ENCODE data around the gene DISC1. TPM values are rescaled to one million over a fixed set of nuclear protein-coding genes. Genes with fewer than 3 reads are reported as not detected.
"Not testable (repeated sequence)": the region's sequence is repeated elsewhere in the genome, so short reads cannot be mapped to it uniquely, and the experiment has no call there.

DISC1 gene
- total and polyA plus RNA-seq, 2 experiments from 2014 or later, result 2.1 to 6.5 TPM

DNA sequence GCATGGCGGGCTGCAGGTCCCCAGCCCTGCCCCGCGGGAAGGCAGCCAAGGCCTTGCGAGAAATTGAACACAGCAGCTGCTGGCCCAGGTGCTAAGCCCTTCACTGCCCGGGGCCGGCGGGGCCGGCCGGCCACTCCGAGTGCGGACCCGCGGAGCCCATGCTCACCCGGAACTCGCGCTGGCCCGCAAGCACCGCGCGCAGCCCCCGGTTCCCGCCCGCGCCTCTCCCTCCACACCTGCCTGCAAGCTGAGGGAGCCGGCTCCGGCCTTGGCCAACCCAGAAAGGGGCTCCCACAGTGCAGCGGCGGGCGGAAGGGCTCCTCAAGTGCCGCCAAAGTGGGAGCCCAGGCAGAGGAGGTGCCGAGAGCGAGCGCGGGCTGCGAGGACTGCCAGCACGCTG lies 15.5 kb downstream of the DISC1 start:
- not testable (repeated sequence) for H3K4me1 Mint-ChIP-seq; H3K4me1 ChIP-seq (ENCODE audit: insufficient read depth); H3K36me3 ChIP-seq (ENCODE audit: insufficient read depth); H3K36me3 Mint-ChIP-seq (ENCODE audit: low read depth); H4K20me1 ChIP-seq (replicated peaks; ENCODE audit: insufficient read depth); H3K27me3 Mint-ChIP-seq (ENCODE audit: insufficient read depth, low read depth, poor library complexity); H3K79me2 ChIP-seq (replicated peaks; ENCODE audit: insufficient read depth); H3K9me2 ChIP-seq (ENCODE audit: insufficient read depth); H3K4me3 Mint-ChIP-seq; ATAC-seq; H3K4me2 ChIP-seq; H3K27ac Mint-ChIP-seq; H3K27ac ChIP-seq (ENCODE audit: low read depth); H3F3A ChIP-seq (replicated peaks; ENCODE audit: low read depth); H3K4me3 ChIP-seq; H3K27me3 ChIP-seq (ENCODE audit: insufficient read depth); H2AFZ ChIP-seq; DNase-seq (ENCODE audit: low spot score)
- H3K9me3 Mint-ChIP-seq, result peaks cover 11% of the 10 kb centered on the region; the same call in 2 of the 3 replicates

DNA sequence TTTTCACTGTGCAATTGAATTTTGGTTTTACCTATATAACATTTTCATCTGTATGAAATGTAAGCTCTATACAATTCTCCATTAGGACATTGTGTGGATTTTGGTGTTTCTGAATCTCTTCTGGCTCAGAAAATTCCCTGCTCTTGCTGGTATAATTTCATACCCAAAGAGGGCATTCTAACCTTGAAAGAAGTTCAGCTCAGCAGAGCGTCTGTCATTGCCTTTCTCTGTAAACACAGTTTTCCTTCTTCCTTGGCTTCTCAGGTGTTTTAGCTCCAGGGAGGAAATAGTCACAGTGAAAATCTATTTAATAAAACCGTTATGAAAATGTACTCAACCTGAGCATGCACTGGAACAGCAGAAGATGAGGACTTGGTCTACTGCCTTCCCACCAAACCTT lies 16.0 kb downstream of the DISC1 start:
- Mint-ChIP-seq H3K27me3 (ENCODE audit: insufficient read depth, low read depth, poor library complexity) (peaks cover 1% of the 10 kb centered on the region), H3K4me1 (no peaks in the 10 kb centered on the region), H3K4me3 (no peak overlapping the region)

More for the DNA sequence above, 16.0 kb downstream of the DISC1 start:
- no peak overlapping the region for H2AFZ ChIP-seq
- H3K27me3 ChIP-seq (ENCODE audit: insufficient read depth), result no peaks in the 10 kb centered on the region
- H3K27ac ChIP-seq (ENCODE audit: low read depth), result no peak overlapping the region
- TF ChIP-seq POLR2AphosphoS5 (IDR thresholded peaks at IDR 0.05; ENCODE audit: low read depth) (no peak), STAT1 (IDR thresholded peaks at IDR 0.05; ENCODE audit: unreplicated experiment) (no peak), NANOG (IDR thresholded peaks at IDR 0.05; ENCODE audit: borderline replicate concordance) (no peak), CREB1 (CRISPR knock-in tag; IDR thresholded peaks at IDR 0.05; ENCODE audit: low read depth) (no peak), JUNB (IDR thresholded peaks at IDR 0.05; ENCODE audit: unreplicated experiment) (no peak), EZH2phosphoT487 (IDR thresholded peaks at IDR 0.05; ENCODE audit: unreplicated experiment) (no peak), EZH2 (IDR thresholded peaks at IDR 0.05; ENCODE audit: low read depth, unreplicated experiment) (no peak), ZNF331 (CRISPR knock-in tag; IDR thresholded peaks at IDR 0.05; ENCODE audit: low read depth) (no peak), ZNF114 (CRISPR knock-in tag; IDR thresholded peaks at IDR 0.05) (no peak)
- TF ChIP-seq, protein P1, sequence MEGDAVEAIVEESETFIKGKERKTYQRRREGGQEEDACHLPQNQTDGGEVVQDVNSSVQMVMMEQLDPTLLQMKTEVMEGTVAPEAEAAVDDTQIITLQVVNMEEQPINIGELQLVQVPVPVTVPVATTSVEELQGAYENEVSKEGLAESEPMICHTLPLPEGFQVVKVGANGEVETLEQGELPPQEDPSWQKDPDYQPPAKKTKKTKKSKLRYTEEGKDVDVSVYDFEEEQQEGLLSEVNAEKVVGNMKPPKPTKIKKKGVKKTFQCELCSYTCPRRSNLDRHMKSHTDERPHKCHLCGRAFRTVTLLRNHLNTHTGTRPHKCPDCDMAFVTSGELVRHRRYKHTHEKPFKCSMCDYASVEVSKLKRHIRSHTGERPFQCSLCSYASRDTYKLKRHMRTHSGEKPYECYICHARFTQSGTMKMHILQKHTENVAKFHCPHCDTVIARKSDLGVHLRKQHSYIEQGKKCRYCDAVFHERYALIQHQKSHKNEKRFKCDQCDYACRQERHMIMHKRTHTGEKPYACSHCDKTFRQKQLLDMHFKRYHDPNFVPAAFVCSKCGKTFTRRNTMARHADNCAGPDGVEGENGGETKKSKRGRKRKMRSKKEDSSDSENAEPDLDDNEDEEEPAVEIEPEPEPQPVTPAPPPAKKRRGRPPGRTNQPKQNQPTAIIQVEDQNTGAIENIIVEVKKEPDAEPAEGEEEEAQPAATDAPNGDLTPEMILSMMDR (conservative IDR thresholded peaks at IDR 0.05; ENCODE audit: low read depth in 2 of 2), result no peak
- TF ChIP-seq, protein P2, sequence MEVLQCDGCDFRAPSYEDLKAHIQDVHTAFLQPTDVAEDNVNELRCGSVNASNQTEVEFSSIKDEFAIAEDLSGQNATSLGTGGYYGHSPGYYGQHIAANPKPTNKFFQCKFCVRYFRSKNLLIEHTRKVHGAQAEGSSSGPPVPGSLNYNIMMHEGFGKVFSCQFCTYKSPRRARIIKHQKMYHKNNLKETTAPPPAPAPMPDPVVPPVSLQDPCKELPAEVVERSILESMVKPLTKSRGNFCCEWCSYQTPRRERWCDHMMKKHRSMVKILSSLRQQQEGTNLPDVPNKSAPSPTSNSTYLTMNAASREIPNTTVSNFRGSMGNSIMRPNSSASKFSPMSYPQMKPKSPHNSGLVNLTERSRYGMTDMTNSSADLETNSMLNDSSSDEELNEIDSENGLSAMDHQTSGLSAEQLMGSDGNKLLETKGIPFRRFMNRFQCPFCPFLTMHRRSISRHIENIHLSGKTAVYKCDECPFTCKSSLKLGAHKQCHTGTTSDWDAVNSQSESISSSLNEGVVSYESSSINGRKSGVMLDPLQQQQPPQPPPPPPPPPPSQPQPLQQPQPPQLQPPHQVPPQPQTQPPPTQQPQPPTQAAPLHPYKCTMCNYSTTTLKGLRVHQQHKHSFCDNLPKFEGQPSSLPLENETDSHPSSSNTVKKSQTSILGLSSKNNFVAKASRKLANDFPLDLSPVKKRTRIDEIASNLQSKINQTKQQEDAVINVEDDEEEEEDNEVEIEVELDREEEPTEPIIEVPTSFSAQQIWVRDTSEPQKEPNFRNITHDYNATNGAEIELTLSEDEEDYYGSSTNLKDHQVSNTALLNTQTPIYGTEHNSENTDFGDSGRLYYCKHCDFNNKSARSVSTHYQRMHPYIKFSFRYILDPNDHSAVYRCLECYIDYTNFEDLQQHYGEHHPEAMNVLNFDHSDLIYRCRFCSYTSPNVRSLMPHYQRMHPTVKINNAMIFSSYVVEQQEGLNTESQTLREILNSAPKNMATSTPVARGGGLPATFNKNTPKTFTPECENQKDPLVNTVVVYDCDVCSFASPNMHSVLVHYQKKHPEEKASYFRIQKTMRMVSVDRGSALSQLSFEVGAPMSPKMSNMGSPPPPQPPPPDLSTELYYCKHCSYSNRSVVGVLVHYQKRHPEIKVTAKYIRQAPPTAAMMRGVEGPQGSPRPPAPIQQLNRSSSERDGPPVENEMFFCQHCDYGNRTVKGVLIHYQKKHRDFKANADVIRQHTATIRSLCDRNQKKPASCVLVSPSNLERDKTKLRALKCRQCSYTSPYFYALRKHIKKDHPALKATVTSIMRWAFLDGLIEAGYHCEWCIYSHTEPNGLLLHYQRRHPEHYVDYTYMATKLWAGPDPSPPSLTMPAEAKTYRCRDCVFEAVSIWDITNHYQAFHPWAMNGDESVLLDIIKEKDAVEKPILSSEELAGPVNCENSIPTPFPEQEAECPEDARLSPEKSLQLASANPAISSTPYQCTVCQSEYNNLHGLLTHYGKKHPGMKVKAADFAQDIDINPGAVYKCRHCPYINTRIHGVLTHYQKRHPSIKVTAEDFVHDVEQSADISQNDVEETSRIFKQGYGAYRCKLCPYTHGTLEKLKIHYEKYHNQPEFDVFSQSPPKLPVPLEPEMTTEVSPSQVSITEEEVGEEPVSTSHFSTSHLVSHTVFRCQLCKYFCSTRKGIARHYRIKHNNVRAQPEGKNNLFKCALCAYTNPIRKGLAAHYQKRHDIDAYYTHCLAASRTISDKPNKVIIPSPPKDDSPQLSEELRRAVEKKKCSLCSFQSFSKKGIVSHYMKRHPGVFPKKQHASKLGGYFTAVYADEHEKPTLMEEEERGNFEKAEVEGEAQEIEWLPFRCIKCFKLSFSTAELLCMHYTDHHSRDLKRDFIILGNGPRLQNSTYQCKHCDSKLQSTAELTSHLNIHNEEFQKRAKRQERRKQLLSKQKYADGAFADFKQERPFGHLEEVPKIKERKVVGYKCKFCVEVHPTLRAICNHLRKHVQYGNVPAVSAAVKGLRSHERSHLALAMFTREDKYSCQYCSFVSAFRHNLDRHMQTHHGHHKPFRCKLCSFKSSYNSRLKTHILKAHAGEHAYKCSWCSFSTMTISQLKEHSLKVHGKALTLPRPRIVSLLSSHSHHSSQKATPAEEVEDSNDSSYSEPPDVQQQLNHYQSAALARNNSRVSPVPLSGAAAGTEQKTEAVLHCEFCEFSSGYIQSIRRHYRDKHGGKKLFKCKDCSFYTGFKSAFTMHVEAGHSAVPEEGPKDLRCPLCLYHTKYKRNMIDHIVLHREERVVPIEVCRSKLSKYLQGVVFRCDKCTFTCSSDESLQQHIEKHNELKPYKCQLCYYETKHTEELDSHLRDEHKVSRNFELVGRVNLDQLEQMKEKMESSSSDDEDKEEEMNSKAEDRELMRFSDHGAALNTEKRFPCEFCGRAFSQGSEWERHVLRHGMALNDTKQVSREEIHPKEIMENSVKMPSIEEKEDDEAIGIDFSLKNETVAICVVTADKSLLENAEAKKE (CRISPR knock-in tag; IDR thresholded peaks at IDR 0.05), result no peak
- TF ChIP-seq, protein P3, sequence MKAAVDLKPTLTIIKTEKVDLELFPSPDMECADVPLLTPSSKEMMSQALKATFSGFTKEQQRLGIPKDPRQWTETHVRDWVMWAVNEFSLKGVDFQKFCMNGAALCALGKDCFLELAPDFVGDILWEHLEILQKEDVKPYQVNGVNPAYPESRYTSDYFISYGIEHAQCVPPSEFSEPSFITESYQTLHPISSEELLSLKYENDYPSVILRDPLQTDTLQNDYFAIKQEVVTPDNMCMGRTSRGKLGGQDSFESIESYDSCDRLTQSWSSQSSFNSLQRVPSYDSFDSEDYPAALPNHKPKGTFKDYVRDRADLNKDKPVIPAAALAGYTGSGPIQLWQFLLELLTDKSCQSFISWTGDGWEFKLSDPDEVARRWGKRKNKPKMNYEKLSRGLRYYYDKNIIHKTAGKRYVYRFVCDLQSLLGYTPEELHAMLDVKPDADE (IDR thresholded peaks at IDR 0.05), result no peak
- H3K36me3 Mint-ChIP-seq (ENCODE audit: low read depth), result peaks cover 7% of the 10 kb centered on the region; the same call in 2 of the 3 replicates
- no peak for DNase-seq (ENCODE audit: low spot score)
- H3K27ac Mint-ChIP-seq, result no peak overlapping the region
- no peaks in the 10 kb centered on the region for H4K20me1 ChIP-seq (replicated peaks; ENCODE audit: insufficient read depth)
- no peak for ATAC-seq
- H3K9me3 Mint-ChIP-seq, result peaks cover 15% of the 10 kb centered on the region; the same call in 2 of the 3 replicates
- no peaks in the 10 kb centered on the region for H3K4me1 ChIP-seq (ENCODE audit: insufficient read depth)
- no peaks in the 10 kb centered on the region for H3K9me2 ChIP-seq (ENCODE audit: insufficient read depth)
- no peaks in the 10 kb centered on the region for H3K36me3 ChIP-seq (ENCODE audit: insufficient read depth)
- H3K4me3 ChIP-seq, result no peak overlapping the region
- no peak overlapping the region for H3K4me2 ChIP-seq
- no peaks in the 10 kb centered on the region for H3F3A ChIP-seq (replicated peaks; ENCODE audit: low read depth)
- no peaks in the 10 kb centered on the region for H3K79me2 ChIP-seq (replicated peaks; ENCODE audit: insufficient read depth)
